Measurements from ENCODE around the gene ARHGAP6.

DNA sequence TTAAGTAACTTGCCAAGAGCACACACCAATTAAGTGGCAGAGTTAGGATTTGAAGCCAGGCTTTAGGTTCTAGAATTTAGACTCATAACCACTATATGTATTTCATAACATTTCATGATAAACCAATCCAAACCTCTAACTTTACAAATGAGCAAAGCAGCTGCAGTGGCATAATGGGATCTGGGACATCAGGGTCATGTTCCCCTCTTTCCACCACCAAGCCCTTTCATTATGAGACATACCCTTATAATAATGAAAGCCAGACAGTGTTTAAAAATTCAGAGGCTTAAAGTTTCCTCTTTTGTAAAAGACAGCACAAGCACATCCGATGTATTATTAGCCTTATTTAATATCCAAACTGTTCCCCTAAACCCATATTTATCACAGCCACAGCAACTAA, 400.8 kb downstream of the ARHGAP6 start:
- TF ChIP-seq CTCF (conservative IDR thresholded peaks at IDR 0.05; ENCODE audit: low read depth in 2 of 2): no peak
- no peak for TF ChIP-seq POLR2AphosphoS5 (IDR thresholded peaks at IDR 0.05; ENCODE audit: low read depth)
- no peak for TF ChIP-seq CREB1 (CRISPR knock-in tag; IDR thresholded peaks at IDR 0.05; ENCODE audit: low read depth)
- no peak for TF ChIP-seq STAT1 (IDR thresholded peaks at IDR 0.05; ENCODE audit: unreplicated experiment)
- TF ChIP-seq ETS1 (IDR thresholded peaks at IDR 0.05): no peak
- no peak for TF ChIP-seq JUNB (IDR thresholded peaks at IDR 0.05; ENCODE audit: unreplicated experiment)
